Ovary (tissue), 9 donors: Measurements from ENCODE around the gene LRMDA. TPM values are rescaled to one million over a fixed set of nuclear protein-coding genes. Genes with fewer than 3 reads are reported as not detected.

Experiments used
- DNase-seq, 5 donors: peaks; one replicate each; pipeline ENCODE4 v3.0.0-alpha.2; 2019 to 2020
- H3K27ac ChIP-seq, 2 donors: fragments of 200-600 bp; one replicate each; pipeline versions ENCODE4 v1.5.1 to v1.8.0; 2019 to 2022
- H3K27me3 ChIP-seq: fragments of 200-600 bp; one replicate; pipeline ENCODE4 v1.8.0; 2022
- H3K36me3 ChIP-seq: fragments of 200-600 bp; sonication (generic); one replicate; pipeline ENCODE4 v1.5.1; 2019
- H3K4me1 ChIP-seq: one replicate; pipeline ENCODE4 v1.8.1; 2013; ENCODE audit warnings: mild to moderate bottlenecking, moderate library complexity; ENCODE audit not compliant: insufficient read depth
- H3K4me3 ChIP-seq: fragments of 200-600 bp; sonication (generic); one replicate; pipeline ENCODE4 v1.5.1; 2017
- H3K9me3 ChIP-seq, 2 donors: fragments of 200-600 bp in 1 of 2; sonication (generic) in 1 of 2; one replicate each; pipeline versions ENCODE4 v1.5.1 to v1.8.1; 2013 to 2019; ENCODE audit warnings: mild to moderate bottlenecking in 1 of 2, moderate library complexity in 1 of 2
- EP300 ChIP-seq: sonication (generic); formaldehyde crosslinking; IDR thresholded peaks from one replicate; pipeline ENCODE4 v1.6.1; 2017; ENCODE audit warnings: antibody characterized with exemption
- POLR2A ChIP-seq: fragments of 450-650 bp; IDR thresholded peaks from one replicate; pipeline ENCODE4 v1.6.1; 2017; ENCODE audit warnings: antibody characterized with exemption, mild to moderate bottlenecking, moderate library complexity
- WGBS, 3 donors: extraction: QIAGEN DNeasy Blood & Tissue Kit in 1 of 3; methylation state at CpG; one replicate each; pipeline versions ENCODE4 v1.1.5 to v1.1.7; 2013 to 2017; 5-methylcytosine and 5-hydroxymethylcytosine counted together
- intact Hi-C, 4 donors: fragments of 100-400 bp; cut with DNase I; formaldehyde crosslinking; loops; one replicate each; pipeline versions ENCODE4 v1.11.0 to v1.15.1; 2022 to 2023
- polyA plus RNA-seq, 2 donors: library from polyadenylated mRNA; stranded (reverse); fragments of 200-250 nt in 1 of 2; fragments of 350-450 nt in 1 of 2; fragmentation: Illumina TruSeq in 1 of 2; extraction: RNeasy Lipid Tissue Mini Kit (QIAGEN cat#74804) in 1 of 2; gene quantifications; one replicate each; pipeline ENCODE4 v1.2.3, GENCODE V29; 2013 to 2014
- total RNA-seq, 7 donors: library from RNA; depleted of rRNA in 2 of 7; stranded (reverse); fragments of >200 nt in 2 of 7; fragmentation: NEBNext Ultra II Directional in 3 of 7; extraction: Animal tissue kit (Norgen Biotek cat#: 25700) in 3 of 7; gene quantifications; one replicate each; pipeline versions ENCODE4 v1.1.0 to v1.2.4, GENCODE V29; 2016 to 2023
- TF ChIP-seq, protein P1 (sequence below), 3 donors: fragments of 450-650 bp in 2 of 3; fragments of 200-600 bp in 1 of 3; IDR thresholded peaks; one replicate each; pipeline versions ENCODE4 v1.5.1 to v1.8.0; 2016 to 2022; ENCODE audit warnings: antibody characterized with exemption in 3 of 3, mild to moderate bottlenecking in 1 of 3
- donor health status: DM: no; HTN: no; CAD: no; lungs with moderate emphysema.
- donor health status: DM: no; HTN: no; CAD: no.
- donor health status: Bipolar disorder and iron deficiency.
- donor health status: DM: yes; HTN: yes; CAD: no.
- donor health status: DM: no; HTN: no; CAD: no.
- donor health status: DM: yes; HTN: yes; CAD: no.

LRMDA gene
- total and polyA plus RNA-seq, 9 donors: 14.8 to 30.7 (median 22.9) TPM

DNA sequence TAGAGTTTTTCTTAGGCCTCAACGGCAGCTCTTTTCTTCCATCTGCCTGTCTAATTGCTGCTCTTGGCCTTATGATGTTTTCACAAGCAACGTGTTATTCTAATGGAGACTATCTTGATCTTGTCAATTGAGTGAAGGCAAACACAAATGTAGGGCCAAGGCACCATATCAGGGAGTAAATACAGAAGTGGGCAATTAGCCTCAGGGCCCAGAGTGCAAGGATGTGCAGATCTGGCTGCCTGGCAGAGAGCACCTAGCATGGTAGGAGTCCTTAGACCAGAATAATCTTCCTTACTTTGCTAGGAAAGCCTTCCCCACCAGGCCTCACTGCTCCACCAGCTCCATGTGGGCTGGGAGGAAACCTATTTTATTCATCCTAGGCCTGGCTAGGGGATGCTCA lies 590.9 kb downstream of the LRMDA start:
- no peak for DNase-seq
- no peaks in the 10 kb centered on the region for H3K27me3 ChIP-seq
- no peak overlapping the region for H3K4me3 ChIP-seq
- no peak for TF ChIP-seq POLR2A
- TF ChIP-seq, protein P1, sequence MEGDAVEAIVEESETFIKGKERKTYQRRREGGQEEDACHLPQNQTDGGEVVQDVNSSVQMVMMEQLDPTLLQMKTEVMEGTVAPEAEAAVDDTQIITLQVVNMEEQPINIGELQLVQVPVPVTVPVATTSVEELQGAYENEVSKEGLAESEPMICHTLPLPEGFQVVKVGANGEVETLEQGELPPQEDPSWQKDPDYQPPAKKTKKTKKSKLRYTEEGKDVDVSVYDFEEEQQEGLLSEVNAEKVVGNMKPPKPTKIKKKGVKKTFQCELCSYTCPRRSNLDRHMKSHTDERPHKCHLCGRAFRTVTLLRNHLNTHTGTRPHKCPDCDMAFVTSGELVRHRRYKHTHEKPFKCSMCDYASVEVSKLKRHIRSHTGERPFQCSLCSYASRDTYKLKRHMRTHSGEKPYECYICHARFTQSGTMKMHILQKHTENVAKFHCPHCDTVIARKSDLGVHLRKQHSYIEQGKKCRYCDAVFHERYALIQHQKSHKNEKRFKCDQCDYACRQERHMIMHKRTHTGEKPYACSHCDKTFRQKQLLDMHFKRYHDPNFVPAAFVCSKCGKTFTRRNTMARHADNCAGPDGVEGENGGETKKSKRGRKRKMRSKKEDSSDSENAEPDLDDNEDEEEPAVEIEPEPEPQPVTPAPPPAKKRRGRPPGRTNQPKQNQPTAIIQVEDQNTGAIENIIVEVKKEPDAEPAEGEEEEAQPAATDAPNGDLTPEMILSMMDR (IDR thresholded peaks at IDR 0.05): no peak
- TF ChIP-seq EP300: no peak
- WGBS, 3 donors: 80 to 91% (median 87%) methylated on average over 2 of the region's 2 CpGs
- intact Hi-C loops: no loop called here
- no peak overlapping the region for H3K27ac ChIP-seq
- H3K36me3 ChIP-seq: no peaks in the 10 kb centered on the region
- no peaks in the 10 kb centered on the region for H3K9me3 ChIP-seq
- H3K4me1 ChIP-seq: no peaks in the 10 kb centered on the region

DNA sequence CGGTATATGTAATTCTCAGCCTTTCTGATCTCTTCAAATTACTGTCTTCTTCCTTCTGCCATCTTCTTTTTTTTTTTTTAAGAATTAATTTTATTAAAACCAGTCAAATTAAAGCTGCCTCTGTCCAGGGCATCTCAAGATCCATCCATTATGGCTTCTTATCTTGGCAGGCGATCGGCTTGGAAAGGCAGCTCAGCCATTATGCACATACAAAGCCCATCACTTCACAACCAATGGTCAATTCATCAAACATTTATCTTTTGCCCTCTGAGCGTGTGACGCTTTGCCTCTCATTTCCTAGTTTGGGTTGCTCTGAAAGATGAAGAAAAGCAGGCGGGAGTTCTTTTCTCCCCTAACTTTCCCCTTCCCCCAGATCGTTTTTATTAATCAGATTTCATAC lies 591.6 kb downstream of the LRMDA start:
- no peaks in the 10 kb centered on the region for H3K9me3 ChIP-seq
- no peaks in the 10 kb centered on the region for H3K4me1 ChIP-seq
- TF ChIP-seq POLR2A: no peak
- TF ChIP-seq, protein P1 (IDR thresholded peaks at IDR 0.05): no peak
- no peak for TF ChIP-seq EP300
- 91 to 95% (median 94%) methylated on average over 7 of the region's 7 CpGs for WGBS, 3 donors
- no peaks in the 10 kb centered on the region for H3K36me3 ChIP-seq
- no peak overlapping the region for H3K27ac ChIP-seq
- no peak for DNase-seq
- H3K27me3 ChIP-seq: no peaks in the 10 kb centered on the region
- intact Hi-C loops: no loop called here
- no peak overlapping the region for H3K4me3 ChIP-seq

DNA sequence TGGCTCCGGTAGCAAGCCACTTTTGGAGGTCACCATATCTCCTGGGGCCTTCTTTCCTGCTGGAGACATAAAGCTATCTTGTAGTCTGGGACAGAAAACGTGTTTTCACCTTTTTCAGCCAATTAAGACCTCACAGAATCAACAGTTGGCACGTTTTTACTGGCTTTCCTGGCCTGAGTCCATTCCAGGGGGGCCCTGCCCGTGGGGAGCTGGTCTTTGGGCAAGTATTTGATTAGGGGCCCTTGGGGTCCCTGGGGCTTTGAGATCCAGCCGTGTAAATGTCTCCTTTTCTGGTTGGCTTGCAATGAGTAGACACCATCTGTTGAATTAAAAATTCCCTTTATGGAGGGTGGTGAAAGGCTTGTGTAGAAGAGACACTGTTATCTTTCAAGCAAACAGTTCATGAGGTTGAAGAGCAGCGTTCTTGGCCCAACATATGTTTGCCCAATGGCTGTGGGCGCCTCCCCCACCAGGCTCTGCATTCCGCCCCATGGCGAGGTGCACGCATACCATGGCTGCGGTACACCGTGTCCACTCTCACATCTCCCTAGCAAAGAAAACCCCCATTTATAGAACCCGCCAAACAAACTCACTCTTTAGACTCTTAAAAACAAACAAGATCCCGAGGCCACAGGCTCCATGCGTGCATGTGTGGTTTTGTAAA lies 593.2 kb downstream of the LRMDA start:
- Histone ChIP-seq H3K9me3 (no peaks in the 10 kb centered on the region), H3K36me3 (no peaks in the 10 kb centered on the region), H3K4me1 (no peaks in the 10 kb centered on the region), H3K27ac (no peak overlapping the region), H3K4me3 (no peak overlapping the region), H3K27me3 (no peaks in the 10 kb centered on the region)
- TF ChIP-seq POLR2A (no peak), EP300 (no peak)
- TF ChIP-seq, protein P1 (IDR thresholded peaks at IDR 0.05): no peak
- WGBS, 3 donors: 85 to 87% (median 86%) methylated on average over 15 of the region's 15 CpGs
- DNase-seq: no peak
- intact Hi-C loops: no loop called here

DNA sequence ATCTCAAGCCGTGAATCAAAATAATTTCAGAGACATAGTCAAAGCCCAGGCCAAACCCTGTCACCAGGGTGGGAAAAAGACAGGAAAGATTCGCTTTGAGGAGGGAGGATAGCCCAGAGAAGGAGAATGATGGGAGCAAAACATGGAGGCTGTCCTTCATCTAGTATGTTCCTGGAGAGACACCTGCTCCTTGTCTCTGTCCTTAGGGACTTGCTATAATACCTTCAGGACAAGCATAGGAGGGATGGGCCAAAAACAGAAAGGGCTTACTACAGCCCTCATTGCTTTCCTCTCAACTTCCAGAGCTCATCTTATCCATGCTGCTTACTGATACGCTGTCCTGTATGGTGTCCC lies 593.7 kb downstream of the LRMDA start:
- Histone ChIP-seq H3K9me3 (no peaks in the 10 kb centered on the region), H3K27me3 (no peaks in the 10 kb centered on the region), H3K4me1 (no peaks in the 10 kb centered on the region), H3K4me3 (no peak overlapping the region), H3K27ac (no peak overlapping the region), H3K36me3 (no peaks in the 10 kb centered on the region)
- no peak for DNase-seq
- WGBS, 3 donors: 97 to 100% (median 98%) methylated on average over 3 of the region's 3 CpGs
- intact Hi-C loops: no loop called here
- TF ChIP-seq, protein P1 (IDR thresholded peaks at IDR 0.05): no peak
- no peak for TF ChIP-seq EP300
- TF ChIP-seq POLR2A: no peak
